IMR-90 (cell line): ENCODE data around the gene NYAP1. TPM values are rescaled to one million over a fixed set of nuclear protein-coding genes. Genes with fewer than 3 reads are reported as not detected.
A peak's percentile ranks its signal among the peaks of the same experiment; 100 is the strongest.

Source experiments
- ATAC-seq: fragments of 200-7000 bp; cut with Tn5 transposase; 2 replicates; pipeline ENCODE4 v1.9.1; 2020; ENCODE audit warnings: low read depth, mild to moderate bottlenecking, moderate library complexity
- BruUV-seq: library from RNA; stranded (reverse); fragments of 400-500 nt; replicated peaks from 2 replicates; lab custom pipeline; 2021; lab: Mats Ljungman, UMichigan
- CTCF ChIA-PET: fragments of 300-600 bp; formaldehyde crosslinking; extraction: SDS; loops from one replicate; lab custom pipeline; 2021; ENCODE audit warnings: antibody characterized with exemption; lab: Yijun Ruan, JAX
- POLR2A ChIA-PET: fragments of 300-600 bp; sonication (Branson Sonifier 250); formaldehyde crosslinking; loops from one replicate; lab custom pipeline; 2022; ENCODE audit warnings: antibody characterized with exemption; ENCODE audit not compliant: unreplicated experiment; lab: Charles Lee
- DNase-seq: peaks from one replicate; pipeline ENCODE4 v3.0.0; 2013
- H2AFZ ChIP-seq: replicated peaks from 2 replicates; pipeline ENCODE3; 2013; ENCODE audit warnings: low read length, mild to moderate bottlenecking; ENCODE audit not compliant: poor library complexity
- H2AK5ac ChIP-seq: 2 replicates; pipeline ENCODE4 v1.6.1; 2013; ENCODE audit warnings: low read depth, low read length, inconsistent platforms
- H2AK9ac ChIP-seq: replicated peaks from 2 replicates; pipeline ENCODE3; 2013; ENCODE audit warnings: mild to moderate bottlenecking, low read depth, low read length, moderate library complexity; ENCODE audit not compliant: poor library complexity
- H2BK120ac ChIP-seq: 2 replicates; pipeline ENCODE4 v1.6.1; 2013; ENCODE audit warnings: low read depth, low read length, inconsistent platforms
- H2BK15ac ChIP-seq: 3 replicates; pipeline ENCODE4 v1.6.1; 2013; ENCODE audit warnings: low read depth, low read length, inconsistent platforms
- H2BK20ac ChIP-seq: 2 replicates; pipeline ENCODE4 v1.6.1; 2013; ENCODE audit warnings: low read depth, mild to moderate bottlenecking, inconsistent platforms, low read length, moderate library complexity
- H2BK5ac ChIP-seq: 2 replicates; pipeline ENCODE4 v1.6.1; 2013; ENCODE audit warnings: mild to moderate bottlenecking, low read depth, low read length, inconsistent platforms; ENCODE audit not compliant: poor library complexity, severe bottlenecking
- H3K14ac ChIP-seq: replicated peaks from 2 replicates; pipeline ENCODE4 v1.6.1; 2013; ENCODE audit warnings: low read depth, low read length, inconsistent platforms
- H3K18ac ChIP-seq: 2 replicates; pipeline ENCODE4 v1.6.1; 2013; ENCODE audit warnings: low read depth, low read length, control low read depth
- H3K23ac ChIP-seq: 2 replicates; pipeline ENCODE4 v1.6.1; 2013; ENCODE audit warnings: low read depth, low read length, inconsistent platforms
- H3K27ac ChIP-seq: 2 replicates; pipeline ENCODE4 v1.5.1; 2013; ENCODE audit warnings: mild to moderate bottlenecking, control low read depth, low read length; ENCODE audit not compliant: insufficient read depth
- H3K27me3 ChIP-seq: 2 replicates; pipeline ENCODE4 v1.6.1; 2013; ENCODE audit warnings: low read length; ENCODE audit not compliant: control insufficient read depth, insufficient read depth
- H3K36me3 ChIP-seq: 2 replicates; pipeline ENCODE4 v1.6.1; 2013; ENCODE audit warnings: low read length, mixed read lengths; ENCODE audit not compliant: control insufficient read depth, insufficient read depth
- H3K4ac ChIP-seq: 2 replicates; pipeline ENCODE4 v1.6.1; 2013; ENCODE audit warnings: low read depth, low read length, inconsistent platforms
- H3K4me1 ChIP-seq: 2 replicates; pipeline ENCODE4 v1.6.1; 2013; ENCODE audit warnings: low read length, mixed read lengths; ENCODE audit not compliant: control insufficient read depth, insufficient read depth
- H3K4me2 ChIP-seq: 2 replicates; pipeline ENCODE4 v1.6.1; 2013; ENCODE audit warnings: low read depth, mild to moderate bottlenecking, control low read depth, low read length, moderate library complexity
- H3K4me3 ChIP-seq: 2 replicates; pipeline ENCODE4 v1.5.1; 2013; ENCODE audit warnings: low read depth, mild to moderate bottlenecking, control low read depth, low read length, moderate library complexity; ENCODE audit not compliant: insufficient read depth
- H3K56ac ChIP-seq: 2 replicates; pipeline ENCODE4 v1.6.1; 2013; ENCODE audit warnings: low read length, inconsistent platforms; ENCODE audit not compliant: insufficient read depth; ENCODE audit errors: extremely low read depth
- H3K79me1 ChIP-seq, 2 experiments: 2 replicates each; pipeline ENCODE4 v1.6.1; 2013; ENCODE audit warnings: low read length in 2 of 2, inconsistent platforms in 1 of 2, low read depth in 1 of 2
- H3K9ac ChIP-seq: 2 replicates; pipeline ENCODE4 v1.6.1; 2013; ENCODE audit warnings: low read depth, low read length, control low read depth
- H3K9me1 ChIP-seq: 2 replicates; pipeline ENCODE4 v1.6.1; 2013; ENCODE audit warnings: low read length, inconsistent platforms; ENCODE audit not compliant: insufficient read depth
- H3K9me3 ChIP-seq: 2 replicates; pipeline ENCODE4 v1.6.1; 2013; ENCODE audit warnings: low read length; ENCODE audit not compliant: control insufficient read depth, insufficient read depth
- H4K20me1 ChIP-seq: 2 replicates; pipeline ENCODE4 v1.6.1; 2013; ENCODE audit warnings: low read length, inconsistent platforms; ENCODE audit not compliant: insufficient read depth
- H4K5ac ChIP-seq: 2 replicates; pipeline ENCODE4 v1.6.1; 2013; ENCODE audit warnings: mild to moderate bottlenecking, low read depth, low read length, control low read depth
- H4K8ac ChIP-seq, 2 experiments: 2 replicates each; pipeline ENCODE4 v1.6.1; 2013; ENCODE audit warnings: low read depth in 2 of 2, low read length in 2 of 2, control low read depth in 1 of 2, inconsistent platforms in 1 of 2
- H4K91ac ChIP-seq: 2 replicates; pipeline ENCODE4 v1.6.1; 2013; ENCODE audit warnings: low read depth, low read length, inconsistent platforms; ENCODE audit not compliant: insufficient read depth
- CTCF ChIP-seq: conservative IDR thresholded peaks from 2 replicates; pipeline ENCODE4 v1.5.1; 2012; ENCODE audit warnings: mild to moderate bottlenecking, low read depth, low read length, improper control_type of control experiment
- FOS ChIP-seq: fragments of 150-350 bp; IDR thresholded peaks from 2 replicates; pipeline ENCODE4 v1.6.1; 2016; ENCODE audit warnings: low read depth, low read length
- MAZ ChIP-seq: IDR thresholded peaks from 2 replicates; pipeline ENCODE4 v1.6.1; 2012; ENCODE audit warnings: low read depth, mild to moderate bottlenecking, low read length, improper control_type of control experiment, moderate library complexity, borderline replicate concordance
- MXI1 ChIP-seq: IDR thresholded peaks from 2 replicates; pipeline ENCODE4 v1.6.1; 2012; ENCODE audit warnings: low read depth, mild to moderate bottlenecking, low read length, moderate library complexity, borderline replicate concordance
- POLR2A ChIP-seq: IDR thresholded peaks from 2 replicates; pipeline ENCODE4 v1.6.1; 2012; ENCODE audit warnings: mild to moderate bottlenecking, low read depth, low read length
- RAD21 ChIP-seq: IDR thresholded peaks from 2 replicates; pipeline ENCODE4 v1.6.1; 2012; ENCODE audit warnings: low read length, improper control_type of control experiment
- RCOR1 ChIP-seq: IDR thresholded peaks from 2 replicates; pipeline ENCODE4 v1.6.1; 2012; ENCODE audit warnings: mild to moderate bottlenecking, low read length, improper control_type of control experiment; ENCODE audit not compliant: insufficient replicate concordance
- RFX5 ChIP-seq: IDR thresholded peaks from 2 replicates; pipeline ENCODE4 v1.8.0; 2012; ENCODE audit warnings: low read depth, mild to moderate bottlenecking, low read length, moderate library complexity
- SMC3 ChIP-seq: fragments of 150-350 bp; IDR thresholded peaks from 2 replicates; pipeline ENCODE4 v1.6.1; 2016; ENCODE audit warnings: low read depth, mild to moderate bottlenecking, antibody characterized with exemption, low read length, moderate library complexity
- USF2 ChIP-seq: fragments of 150-350 bp; IDR thresholded peaks from 2 replicates; pipeline ENCODE4 v1.6.1; 2017; ENCODE audit warnings: mild to moderate bottlenecking, antibody characterized with exemption, low read length, low read depth
- WGBS, 2 experiments: methylation state at CpG; one replicate each; pipeline versions ENCODE4 v1.1.5 to v1.1.7; 2013; ENCODE audit warnings: missing lambda C conversion rate in 2 of 2; ENCODE audit not compliant: insufficient read length in 1 of 2; ENCODE audit errors: extremely low coverage in 2 of 2; 5-methylcytosine and 5-hydroxymethylcytosine counted together
- dilution Hi-C: fragments of 300-500 bp; cut with HindIII; formaldehyde crosslinking; loops from one replicate; pipeline ENCODE4 v1.14.3; 2018; ENCODE audit warnings: low sequenced_read_pairs; ENCODE audit not compliant: unreplicated experiment
- in situ Hi-C: fragments of 300-500 bp; cut with MboI; formaldehyde crosslinking; loops from 3 replicates; pipeline ENCODE4 v1.14.3; 2019; ENCODE audit warnings: low sequenced_read_pairs, inconsistent platforms, mixed read lengths
- intact Hi-C: fragments of 100-400 bp; cut with micrococcal nuclease; formaldehyde crosslinking; loops from 2 replicates; pipeline ENCODE4 v1.10.0; 2022
- polyA plus RNA-seq, 3 experiments: library from polyadenylated mRNA; depleted of rRNA; stranded (reverse); fragments of >200 nt; gene quantifications; 2 replicates each; pipeline ENCODE4 v1.2.3, GENCODE V29; 2012; ENCODE audit warnings: low replicate concordance in 1 of 3
- total RNA-seq: library from RNA; depleted of rRNA; stranded (reverse); fragments of >200 nt; gene quantifications from 2 replicates; pipeline ENCODE4 v1.2.3, GENCODE V29; 2012

Gene NYAP1
- total and polyA plus RNA-seq, 2 of the 4 experiments (the other 2 are of a cell fraction): 0.18 to 1.3 TPM

- Histone ChIP-seq H3K23ac (no peak overlapping the region), H2AK5ac (no peak overlapping the region; the same call in 1 of the 2 replicates), H4K91ac (no peak overlapping the region), H3K27me3 (peaks cover 2% of the 10 kb centered on the region), H3K9me3 (no peaks in the 10 kb centered on the region), H3K27ac (no peak overlapping the region), H3K4me2 (no peak overlapping the region), H2BK5ac (no peak overlapping the region), H4K8ac (no peak overlapping the region), H3K79me1 (no peaks in the 10 kb centered on the region), H4K5ac (no peak overlapping the region), H2BK120ac (no peak overlapping the region), H3K14ac (no peak overlapping the region), H2BK20ac (0 out of 2 replicates have a peak overlapping the region, but pooled peaks have one; percentile 14), H2AFZ (no peak overlapping the region), H3K4ac (no peak overlapping the region), H2BK15ac (no peak overlapping the region; the same call in 2 of the 3 replicates), H3K4me3 (no peak overlapping the region), H3K9ac (no peak overlapping the region), H4K20me1 (no peaks in the 10 kb centered on the region), H3K18ac (no peak overlapping the region), H3K9me1 (peaks cover 9% of the 10 kb centered on the region; the same call in 1 of the 2 replicates), H3K36me3 (no peaks in the 10 kb centered on the region), H3K4me1 (peaks cover 3% of the 10 kb centered on the region; the same call in 1 of the 2 replicates), H3K56ac (no peak overlapping the region), H2AK9ac (no peak overlapping the region)
- in situ Hi-C loops: no loop called here
- no TSS peak for BruUV-seq
- ChIA-PET POLR2A (no interaction called here), CTCF (no interaction called here)
- 90% methylated on average over 2 of the region's 9 CpGs; no CpG with 5 or more reads in 1 of the 2 experiments for WGBS, 2 experiments
- DNase-seq: no peak
- dilution Hi-C loops: no loop called here
- intact Hi-C loops: no loop called here
- no peak for ATAC-seq
- TF ChIP-seq MAZ (no peak), FOS (no peak), POLR2A (no peak), USF2 (no peak), RFX5 (no peak), SMC3 (no peak), MXI1 (no peak), RAD21 (no peak), RCOR1 (no peak), CTCF (no peak)
Observed at GRCh38 chr7:100504887-100505611, 21.3 kb downstream of the NYAP1 start.
